ENCODE data around the gene EEF1AKMT2. TPM values are rescaled to one million over a fixed set of nuclear protein-coding genes. Genes with fewer than 3 reads are reported as not detected.

Gene EEF1AKMT2
- polyA plus RNA-seq, 1 of the 3 experiments (the other 2 are of a cell fraction) = 14.0 TPM

- CTCF ChIA-PET = interaction anchor here (0.9 to 2.3 kb wide), 6 partner anchors 9 to 300 kb away, joined by 3 to 6 read pairs (median 3); no protein-coding TSS in a partner anchor
- Histone ChIP-seq H2AFZ (ENCODE audit: low read depth) (no peak overlapping the region), H3K27ac (ENCODE audit: low read depth in 2 of 2, low read length in 1 of 2) (no peak overlapping the region), H3K36me3 (replicated peaks in 1 of 2; ENCODE audit: control insufficient read depth in 1 of 2, insufficient read depth in 2 of 2, low read length in 1 of 2) (peaks cover 0 to 4% of the 10 kb centered on the region in 2 experiments), H3K9me3 (no peaks in the 10 kb centered on the region), H3K79me2 (ENCODE audit: insufficient read depth) (no peaks in the 10 kb centered on the region), H3K9ac (no peak overlapping the region), H3F3A (replicated peaks; ENCODE audit: insufficient read depth) (no peaks in the 10 kb centered on the region), H3K27me3 (ENCODE audit: insufficient read depth) (no peaks in the 10 kb centered on the region), H3K4me2 (no peak overlapping the region), H3K4me3 (ENCODE audit: low read depth in 2 of 2, low read length in 1 of 2) (no peak overlapping the region), H4K20me1 (ENCODE audit: insufficient read depth) (0 out of 2 replicates have a peak, but pooled peaks cover 8% of the 10 kb centered on the region), H3K4me1 (ENCODE audit: control insufficient read depth in 1 of 2, insufficient read depth in 2 of 2, low read depth in 1 of 2, low read length in 1 of 2) (peaks cover 6 to 24% of the 10 kb centered on the region in 2 experiments; a peak in 2 of 4 replicates), H3K9me2 (no peaks in the 10 kb centered on the region)
- DNase-seq = no peak
- POLR2A ChIA-PET = no interaction called here
- 91% methylated on average over 8 of the region's 8 CpGs for WGBS (ENCODE audit: low lambda C conversion rate)
- TF ChIP-seq GABPA (IDR thresholded peaks at IDR 0.05; ENCODE audit: low read depth) = no peak
- TF ChIP-seq MAX (IDR thresholded peaks at IDR 0.05; ENCODE audit: low read depth) = no peak
- no peak for TF ChIP-seq IRF3 (IDR thresholded peaks at IDR 0.05; ENCODE audit: low read depth, low read length)
- TF ChIP-seq SIN3A (IDR thresholded peaks at IDR 0.05; ENCODE audit: borderline replicate concordance, low read depth, low read length) = no peak
- no peak for TF ChIP-seq RAD21 (IDR thresholded peaks at IDR 0.05; ENCODE audit: low read length)
- no peak for TF ChIP-seq NRF1 (IDR thresholded peaks at IDR 0.05; ENCODE audit: low read depth, low read length)
- TF ChIP-seq SMC3 (IDR thresholded peaks at IDR 0.05; ENCODE audit: low read depth, low read length) = no peak
- TF ChIP-seq FOSL2 (IDR thresholded peaks at IDR 0.05; ENCODE audit: borderline replicate concordance, low read depth) = no peak
- no peak for TF ChIP-seq REST (IDR thresholded peaks at IDR 0.05; ENCODE audit: low read depth, low read length)
These were observed 68.6 kb downstream of the EEF1AKMT2 start for GRCh38 chr10:124722798-124723783.

All from SK-N-SH (cell line).